ENCODE data around the gene BNC2. TPM values are rescaled to one million over a fixed set of nuclear protein-coding genes. Genes with fewer than 3 reads are reported as not detected.

The BNC2 gene
- total RNA-seq, 1 experiment from 2014 or later = 0.20 TPM

- Histone ChIP-seq H3K4me1 (no peaks in the 10 kb centered on the region), H3K36me3 (ENCODE audit: control insufficient read depth, insufficient read depth, low read length) (no peaks in the 10 kb centered on the region), H3K4me3 (ENCODE audit: low read depth, low read length) (no peak overlapping the region), H3K27me3 (replicated peaks; ENCODE audit: control insufficient read depth, insufficient read depth, low read length) (no peaks in the 10 kb centered on the region), H3K9me3 (no peaks in the 10 kb centered on the region)
- Mint-ChIP-seq H3K9me3 (ENCODE audit: unreplicated experiment) (no peaks in the 10 kb centered on the region), H3K4me1 (ENCODE audit: low read depth, unreplicated experiment) (no peaks in the 10 kb centered on the region), H3K27ac (ENCODE audit: unreplicated experiment) (no peak overlapping the region), H3K27me3 (ENCODE audit: insufficient read depth, unreplicated experiment) (peaks cover under 1% of the 10 kb centered on the region), H3K4me3 (ENCODE audit: unreplicated experiment) (no peak overlapping the region), H3K36me3 (ENCODE audit: insufficient read depth, unreplicated experiment) (no peaks in the 10 kb centered on the region)
- intact Hi-C loops (cut with micrococcal nuclease; ENCODE audit: unreplicated experiment) = no loop called here
- DNase-seq = no peak
- ChIA-PET POLR2A (no interaction called here), CTCF (no interaction called here)
- no peak for TF ChIP-seq CTCF (IDR thresholded peaks at IDR 0.05; ENCODE audit: insufficient read depth in 1 of 2, low read depth in 1 of 2, low read length in 1 of 2, severe bottlenecking in 1 of 2, unreplicated experiment in 1 of 2)
- no TSS peak for BruUV-seq (replicated peaks)
Observed at GRCh38 chr9:16735001-16735400, 135.5 kb downstream of the BNC2 start.

DNA sequence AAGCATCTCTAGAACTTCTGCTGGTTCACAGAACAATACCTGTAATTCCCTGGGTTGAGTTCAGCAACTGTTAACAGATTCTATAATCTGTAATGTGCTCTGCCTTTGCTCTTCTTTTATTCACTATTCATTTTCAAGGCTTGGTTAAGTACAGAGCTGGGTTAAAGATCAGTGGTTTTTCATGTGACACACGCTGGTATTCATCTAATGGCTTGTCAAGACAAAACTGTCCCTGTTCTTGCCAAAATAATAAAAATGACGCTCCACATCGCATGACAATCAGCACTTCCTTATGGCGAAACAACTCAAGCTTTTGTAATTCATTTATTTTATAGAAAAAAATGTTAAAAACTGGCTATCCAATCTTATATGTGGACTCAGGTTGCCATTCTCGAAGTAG is 137.9 kb downstream of the BNC2 start:
- POLR2A ChIA-PET = no interaction called here
- Mint-ChIP-seq H3K9me3 (ENCODE audit: unreplicated experiment) (no peaks in the 10 kb centered on the region), H3K4me3 (ENCODE audit: unreplicated experiment) (no peak overlapping the region)

GRCh38 chr9:16730162-16730561 is 140.3 kb downstream of the BNC2 start:
- POLR2A ChIA-PET = no interaction called here
- no peak overlapping the region for H3K27ac Mint-ChIP-seq (ENCODE audit: unreplicated experiment)
- Histone ChIP-seq H3K27me3 (replicated peaks; ENCODE audit: control insufficient read depth, insufficient read depth, low read length) (no peaks in the 10 kb centered on the region; the same call in 1 of the 2 replicates), H3K4me3 (ENCODE audit: low read depth, low read length) (no peak overlapping the region), H3K9me3 (no peaks in the 10 kb centered on the region), H3K36me3 (ENCODE audit: control insufficient read depth, insufficient read depth, low read length) (no peaks in the 10 kb centered on the region), H3K4me1 (no peaks in the 10 kb centered on the region)
- no peaks in the 10 kb centered on the region for H3K9me3 Mint-ChIP-seq (ENCODE audit: unreplicated experiment)
- CTCF ChIA-PET = no interaction called here
- no peak overlapping the region for H3K4me3 Mint-ChIP-seq (ENCODE audit: unreplicated experiment)
- TF ChIP-seq CTCF (IDR thresholded peaks at IDR 0.05; ENCODE audit: insufficient read depth in 1 of 2, low read depth in 1 of 2, low read length in 1 of 2, severe bottlenecking in 1 of 2, unreplicated experiment in 1 of 2) = no peak
- H3K4me1 Mint-ChIP-seq (ENCODE audit: low read depth, unreplicated experiment) = no peaks in the 10 kb centered on the region
- H3K36me3 Mint-ChIP-seq (ENCODE audit: insufficient read depth, unreplicated experiment) = no peaks in the 10 kb centered on the region
- no peak for DNase-seq
- BruUV-seq (replicated peaks) = no TSS peak
- peaks cover 22% of the 10 kb centered on the region for H3K27me3 Mint-ChIP-seq (ENCODE audit: insufficient read depth, unreplicated experiment)
- intact Hi-C loops (cut with micrococcal nuclease; ENCODE audit: unreplicated experiment) = no loop called here

More for the DNA sequence above, 137.9 kb downstream of the BNC2 start:
- CTCF ChIA-PET = no interaction called here
- H3K36me3 Mint-ChIP-seq (ENCODE audit: insufficient read depth, unreplicated experiment) = no peaks in the 10 kb centered on the region
- no peak for DNase-seq
- H3K27me3 Mint-ChIP-seq (ENCODE audit: insufficient read depth, unreplicated experiment) = peaks cover 8% of the 10 kb centered on the region
- Histone ChIP-seq H3K9me3 (no peaks in the 10 kb centered on the region), H3K4me3 (ENCODE audit: low read depth, low read length) (no peak overlapping the region), H3K27me3 (replicated peaks; ENCODE audit: control insufficient read depth, insufficient read depth, low read length) (no peaks in the 10 kb centered on the region; the same call in 1 of the 2 replicates), H3K36me3 (ENCODE audit: control insufficient read depth, insufficient read depth, low read length) (no peaks in the 10 kb centered on the region), H3K4me1 (no peaks in the 10 kb centered on the region)
- BruUV-seq (replicated peaks) = no TSS peak
- intact Hi-C loops (cut with micrococcal nuclease; ENCODE audit: unreplicated experiment) = no loop called here
- TF ChIP-seq CTCF (IDR thresholded peaks at IDR 0.05; ENCODE audit: insufficient read depth in 1 of 2, low read depth in 1 of 2, low read length in 1 of 2, severe bottlenecking in 1 of 2, unreplicated experiment in 1 of 2) = no peak
- no peak overlapping the region for H3K27ac Mint-ChIP-seq (ENCODE audit: unreplicated experiment)
- no peaks in the 10 kb centered on the region for H3K4me1 Mint-ChIP-seq (ENCODE audit: low read depth, unreplicated experiment)

All from Caco-2 (cell line).